Coronary artery (tissue), 2 donors: Measurements from ENCODE around the gene KIF26B.

Experiments used
- DNase-seq: peaks from one replicate; pipeline ENCODE4 v3.0.0-alpha.2; 2017; ENCODE audit warnings: low spot score
- H3K27ac ChIP-seq, 2 donors: fragments of 200-600 bp; sonication (generic); one replicate each; pipeline ENCODE4 v1.5.1; 2016 to 2019
- H3K4me3 ChIP-seq: fragments of 200-600 bp; sonication (generic); 2 replicates; pipeline ENCODE4 v1.5.1; 2016; ENCODE audit warnings: mild to moderate bottlenecking, moderate library complexity
- CTCF ChIP-seq: fragments of 200-600 bp; sonication (generic); IDR thresholded peaks from one replicate; pipeline ENCODE4 v1.5.1; 2019; ENCODE audit warnings: antibody characterized with exemption

The KIF26B gene

GRCh38 chr1:245261786-245262185 lies 107.0 kb downstream of the KIF26B start:
- Histone ChIP-seq H3K4me3 (no peak overlapping the region), H3K27ac (no peak overlapping the region)
- DNase-seq: no peak
- TF ChIP-seq CTCF: no peak

- TF ChIP-seq CTCF: no peak
- no peak for DNase-seq
- H3K4me3 ChIP-seq: no peak overlapping the region
These were observed 108.8 kb downstream of the KIF26B start for GRCh38 chr1:245263529-245264095.

GRCh38 chr1:245264226-245264625 lies 109.4 kb downstream of the KIF26B start:
- TF ChIP-seq CTCF: no peak
- H3K4me3 ChIP-seq: no peak overlapping the region
- no peak for DNase-seq
- no peak overlapping the region for H3K27ac ChIP-seq

More at GRCh38 chr1:245263529-245264095, 108.8 kb downstream of the KIF26B start:
- H3K27ac ChIP-seq: no peak overlapping the region

- no peak for DNase-seq
- Histone ChIP-seq H3K4me3 (no peak overlapping the region), H3K27ac (no peak overlapping the region)
- TF ChIP-seq CTCF: no peak
These were observed 111.3 kb downstream of the KIF26B start for GRCh38 chr1:245266105-245266504.

GRCh38 chr1:245270063-245270462 lies 115.3 kb downstream of the KIF26B start:
- Histone ChIP-seq H3K27ac (no peak overlapping the region), H3K4me3 (no peak overlapping the region)
- TF ChIP-seq CTCF: no peak
- DNase-seq: no peak

- no peak for TF ChIP-seq CTCF
- no peak overlapping the region for H3K27ac ChIP-seq
- no peak for DNase-seq
- H3K4me3 ChIP-seq: no peak overlapping the region
These were observed 116.2 kb downstream of the KIF26B start for GRCh38 chr1:245270972-245271371.

GRCh38 chr1:245272676-245273075 lies 117.9 kb downstream of the KIF26B start:
- H3K4me3 ChIP-seq: no peak overlapping the region
- TF ChIP-seq CTCF: no peak
- H3K27ac ChIP-seq: no peak overlapping the region
- no peak for DNase-seq
